Keratinocyte (primary cell): ENCODE data around the gene OR52A1.

ENCODE experiments used
- CTCF ChIP-seq, 3 experiments: IDR thresholded peaks in 1 of 3; conservative IDR thresholded peaks in 1 of 3; optimal IDR thresholded peaks in 1 of 3; 2 replicates in 2 of 3; 3 replicates in 1 of 3; pipeline versions ENCODE3 to v1.5.1; 2011; ENCODE audit warnings: low read length in 3 of 3, mild to moderate bottlenecking in 3 of 3, moderate library complexity in 2 of 3, control low read depth in 1 of 3, inconsistent platforms in 1 of 3; ENCODE audit not compliant: insufficient read depth in 2 of 3; ENCODE audit errors: extremely low read depth in 1 of 3
- EZH2 ChIP-seq: IDR thresholded peaks from one replicate; pipeline ENCODE4 v1.6.1; 2012; ENCODE audit warnings: inconsistent platforms, mild to moderate bottlenecking, low read length, moderate library complexity

GRCh38 chr11:5196731-5197130, 42.2 kb upstream of the OR52A1 start:
- TF ChIP-seq CTCF (optimal IDR thresholded peaks at IDR 0.05 in 1 of 3, IDR thresholded peaks at IDR 0.05 in 1 of 3, conservative IDR thresholded peaks at IDR 0.05 in 1 of 3; ENCODE audit: extremely low read depth in 1 of 3, insufficient read depth in 2 of 3, low read length in 3 of 3) (no peak), EZH2 (no peak)
